ENCODE results near the gene NHERF1. TPM values are rescaled to one million over a fixed set of nuclear protein-coding genes. Genes with fewer than 3 reads are reported as not detected.

NHERF1 gene
- total and polyA plus RNA-seq, 2 of the 13 experiments (the other 11 are each of a cell fraction or from before 2014, with no cell fraction given) = 169 to 269 TPM

DNA sequence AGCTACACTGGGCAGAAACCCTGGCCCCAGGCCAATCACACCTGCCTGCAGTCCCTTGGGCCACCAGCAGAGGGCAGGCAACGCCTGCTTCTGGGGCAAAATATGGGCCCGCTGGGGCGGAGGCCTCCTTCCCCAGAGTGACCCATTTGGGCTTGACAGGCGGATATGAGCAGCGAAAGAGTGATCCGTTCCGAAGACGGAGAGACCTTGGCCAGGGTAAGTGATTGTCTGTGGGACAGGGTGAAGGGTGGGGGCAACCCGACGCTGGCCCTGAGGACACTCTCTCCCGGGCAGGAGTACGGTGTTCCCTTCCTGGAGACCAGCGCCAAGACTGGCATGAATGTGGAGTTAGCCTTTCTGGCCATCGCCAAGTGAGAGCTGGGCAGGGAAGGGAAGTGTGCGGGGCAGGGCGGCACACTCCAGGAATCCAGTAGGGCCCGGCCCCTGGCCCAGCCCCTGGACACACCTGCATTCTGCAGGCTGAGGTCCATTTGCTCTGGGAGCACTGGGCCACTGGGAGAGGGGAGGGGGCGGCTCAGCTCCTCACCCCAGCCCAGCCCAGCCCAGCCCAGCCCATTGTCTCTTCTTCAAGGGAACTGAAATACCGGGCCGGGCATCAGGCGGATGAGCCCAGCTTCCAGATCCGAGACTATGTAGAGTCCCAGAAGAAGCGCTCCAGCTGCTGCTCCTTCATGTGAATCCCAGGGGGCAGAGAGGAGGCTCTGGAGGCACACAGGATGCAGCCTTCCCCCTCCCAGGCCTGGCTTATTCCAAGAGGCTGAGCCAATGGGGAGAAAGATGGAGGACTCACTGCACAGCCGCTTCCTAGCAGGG is 3.5 kb upstream of the NHERF1 start (continued):
- TF ChIP-seq HIVEP1 (CRISPR knock-in tag; IDR thresholded peaks at IDR 0.05) (peak; percentile 73), ZSCAN9 (CRISPR knock-in tag; IDR thresholded peaks at IDR 0.05; ENCODE audit: borderline replicate concordance) (0 out of 2 replicates have a peak, but pooled peaks have one; percentile 57), ZMYM2 (CRISPR knock-in tag; IDR thresholded peaks at IDR 0.05) (no peak), SSRP1 (CRISPR knock-in tag; IDR thresholded peaks at IDR 0.05) (no peak), RBM39 (IDR thresholded peaks at IDR 0.05; ENCODE audit: low read depth, low read length, poor library complexity, severe bottlenecking) (peak; percentile 86), MLLT10 (CRISPR knock-in tag; IDR thresholded peaks at IDR 0.05) (no peak), GABPA (IDR thresholded peaks at IDR 0.05; ENCODE audit: low read depth, low read length) (no peak), GABPA (CRISPR knock-in tag; IDR thresholded peaks at IDR 0.05; ENCODE audit: low read depth) (no peak), ZNF724P (CRISPR knock-in tag; IDR thresholded peaks at IDR 0.05; ENCODE audit: borderline replicate concordance) (no peak), ONECUT2 (CRISPR knock-in tag; IDR thresholded peaks at IDR 0.05) (no peak), MAF1 (CRISPR knock-in tag; IDR thresholded peaks at IDR 0.05; ENCODE audit: borderline replicate concordance) (no peak), ZNF460 (CRISPR knock-in tag; IDR thresholded peaks at IDR 0.05; ENCODE audit: borderline replicate concordance) (no peak), ZNF761 (CRISPR knock-in tag; conservative IDR thresholded peaks at IDR 0.05) (peak; percentile 67; the same call in 1 of the 2 replicates), PAF1 (CRISPR knock-in tag; IDR thresholded peaks at IDR 0.05) (no peak), RCOR2 (CRISPR knock-in tag; IDR thresholded peaks at IDR 0.05) (no peak), PCBP1 (IDR thresholded peaks at IDR 0.05; ENCODE audit: borderline replicate concordance, low read depth, low read length) (0 out of 2 replicates have a peak, but pooled peaks have one; percentile 46), ZNF564 (CRISPR knock-in tag; IDR thresholded peaks at IDR 0.05) (no peak), MTF2 (CRISPR knock-in tag; IDR thresholded peaks at IDR 0.05; ENCODE audit: borderline replicate concordance) (no peak), ZNF260 (CRISPR knock-in tag; IDR thresholded peaks at IDR 0.05; ENCODE audit: borderline replicate concordance, low read depth) (no peak), SP4 (CRISPR knock-in tag; IDR thresholded peaks at IDR 0.05) (0 out of 2 replicates have a peak, but pooled peaks have one; percentile 16), RFX1 (IDR thresholded peaks at IDR 0.05) (no peak), MED1 (CRISPR knock-in tag; IDR thresholded peaks at IDR 0.05) (peak; percentile 74), BHLHE40 (IDR thresholded peaks at IDR 0.05; ENCODE audit: low read length) (peak; percentile 51; the same call in 1 of the 2 replicates), MTA3 (CRISPR knock-in tag; IDR thresholded peaks at IDR 0.05) (no peak), SNAI1 (CRISPR knock-in tag; IDR thresholded peaks at IDR 0.05; ENCODE audit: borderline replicate concordance) (no peak), ZNF781 (CRISPR knock-in tag; IDR thresholded peaks at IDR 0.05; ENCODE audit: borderline replicate concordance, not compliant biosample characterization) (no peak)
- TF ChIP-seq, protein P1, sequence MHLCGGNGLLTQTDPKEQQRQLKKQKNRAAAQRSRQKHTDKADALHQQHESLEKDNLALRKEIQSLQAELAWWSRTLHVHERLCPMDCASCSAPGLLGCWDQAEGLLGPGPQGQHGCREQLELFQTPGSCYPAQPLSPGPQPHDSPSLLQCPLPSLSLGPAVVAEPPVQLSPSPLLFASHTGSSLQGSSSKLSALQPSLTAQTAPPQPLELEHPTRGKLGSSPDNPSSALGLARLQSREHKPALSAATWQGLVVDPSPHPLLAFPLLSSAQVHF (CRISPR knock-in tag; IDR thresholded peaks at IDR 0.05) = no peak
- TF ChIP-seq, protein P2, sequence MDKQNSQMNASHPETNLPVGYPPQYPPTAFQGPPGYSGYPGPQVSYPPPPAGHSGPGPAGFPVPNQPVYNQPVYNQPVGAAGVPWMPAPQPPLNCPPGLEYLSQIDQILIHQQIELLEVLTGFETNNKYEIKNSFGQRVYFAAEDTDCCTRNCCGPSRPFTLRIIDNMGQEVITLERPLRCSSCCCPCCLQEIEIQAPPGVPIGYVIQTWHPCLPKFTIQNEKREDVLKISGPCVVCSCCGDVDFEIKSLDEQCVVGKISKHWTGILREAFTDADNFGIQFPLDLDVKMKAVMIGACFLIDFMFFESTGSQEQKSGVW (CRISPR knock-in tag; IDR thresholded peaks at IDR 0.05; ENCODE audit: borderline replicate concordance) = no peak
- TF ChIP-seq, protein P3, sequence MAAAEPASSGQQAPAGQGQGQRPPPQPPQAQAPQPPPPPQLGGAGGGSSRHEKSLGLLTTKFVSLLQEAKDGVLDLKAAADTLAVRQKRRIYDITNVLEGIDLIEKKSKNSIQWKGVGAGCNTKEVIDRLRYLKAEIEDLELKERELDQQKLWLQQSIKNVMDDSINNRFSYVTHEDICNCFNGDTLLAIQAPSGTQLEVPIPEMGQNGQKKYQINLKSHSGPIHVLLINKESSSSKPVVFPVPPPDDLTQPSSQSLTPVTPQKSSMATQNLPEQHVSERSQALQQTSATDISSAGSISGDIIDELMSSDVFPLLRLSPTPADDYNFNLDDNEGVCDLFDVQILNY (CRISPR knock-in tag; conservative IDR thresholded peaks at IDR 0.05) = no peak
- TF ChIP-seq, protein P4, sequence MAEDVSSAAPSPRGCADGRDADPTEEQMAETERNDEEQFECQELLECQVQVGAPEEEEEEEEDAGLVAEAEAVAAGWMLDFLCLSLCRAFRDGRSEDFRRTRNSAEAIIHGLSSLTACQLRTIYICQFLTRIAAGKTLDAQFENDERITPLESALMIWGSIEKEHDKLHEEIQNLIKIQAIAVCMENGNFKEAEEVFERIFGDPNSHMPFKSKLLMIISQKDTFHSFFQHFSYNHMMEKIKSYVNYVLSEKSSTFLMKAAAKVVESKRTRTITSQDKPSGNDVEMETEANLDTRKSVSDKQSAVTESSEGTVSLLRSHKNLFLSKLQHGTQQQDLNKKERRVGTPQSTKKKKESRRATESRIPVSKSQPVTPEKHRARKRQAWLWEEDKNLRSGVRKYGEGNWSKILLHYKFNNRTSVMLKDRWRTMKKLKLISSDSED (CRISPR knock-in tag; IDR thresholded peaks at IDR 0.05) = no peak
